HG03025 (cell line): ENCODE measurements around the gene EXD3.
"Not testable (repeated sequence)": the region's sequence is repeated elsewhere in the genome, so short reads cannot be mapped to it uniquely, and the experiment has no call there.

ENCODE experiments used
- ATAC-seq: cut with Tn5 transposase; IDR thresholded peaks from one replicate; pipeline ENCODE4 v1.9.1; 2021; ENCODE audit warnings: mild to moderate bottlenecking, moderate library complexity; ENCODE audit not compliant: unreplicated experiment, low FRiP score

The EXD3 gene

DNA sequence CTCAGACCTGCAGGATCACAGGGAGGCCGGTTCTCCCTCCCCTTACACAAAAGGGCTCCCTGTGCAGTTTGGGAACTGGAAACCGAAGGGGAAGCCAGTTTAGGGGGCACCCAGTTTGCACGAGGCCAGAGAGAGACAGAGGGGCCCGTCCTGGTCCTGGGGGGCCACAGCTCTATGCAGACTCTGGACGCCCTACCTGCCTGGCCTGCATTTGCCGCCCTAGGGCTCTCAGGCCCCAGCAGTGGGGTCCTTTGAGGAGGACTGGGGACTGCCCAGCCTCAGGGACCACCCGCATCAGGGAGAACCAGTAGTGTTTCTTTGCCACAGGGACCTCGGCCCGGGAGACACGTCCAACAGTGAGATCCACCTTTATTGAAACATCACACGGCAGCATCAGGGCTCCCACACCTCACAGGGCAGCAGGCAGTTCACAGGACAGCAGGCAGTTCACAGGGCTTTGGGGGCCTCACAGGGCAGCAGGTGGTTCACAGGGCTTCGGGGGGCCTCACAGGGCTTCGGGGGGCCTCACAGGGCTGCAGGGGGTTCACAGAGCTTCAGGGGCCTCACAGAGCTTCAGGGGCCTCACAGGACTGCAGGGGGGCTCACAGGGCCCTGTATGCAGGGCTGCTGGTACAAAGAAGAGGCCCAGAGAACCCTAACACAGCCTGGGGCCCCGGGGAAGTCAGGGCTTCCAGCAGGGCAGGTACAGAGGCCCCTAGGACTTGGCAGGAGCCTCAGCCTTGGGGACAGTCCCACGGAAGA, 36.8 kb upstream of the EXD3 start:
- ATAC-seq: no peak

GRCh38 chr9:137459152-137459600, 36.2 kb upstream of the EXD3 start, which contains the start of gene NSMF:
Gene NSMF, minus strand, starts transcription at chr9:137459334. Its CDS starts 232 bp downstream, at chr9:137459102.
- peak; percentile 41 for ATAC-seq

DNA sequence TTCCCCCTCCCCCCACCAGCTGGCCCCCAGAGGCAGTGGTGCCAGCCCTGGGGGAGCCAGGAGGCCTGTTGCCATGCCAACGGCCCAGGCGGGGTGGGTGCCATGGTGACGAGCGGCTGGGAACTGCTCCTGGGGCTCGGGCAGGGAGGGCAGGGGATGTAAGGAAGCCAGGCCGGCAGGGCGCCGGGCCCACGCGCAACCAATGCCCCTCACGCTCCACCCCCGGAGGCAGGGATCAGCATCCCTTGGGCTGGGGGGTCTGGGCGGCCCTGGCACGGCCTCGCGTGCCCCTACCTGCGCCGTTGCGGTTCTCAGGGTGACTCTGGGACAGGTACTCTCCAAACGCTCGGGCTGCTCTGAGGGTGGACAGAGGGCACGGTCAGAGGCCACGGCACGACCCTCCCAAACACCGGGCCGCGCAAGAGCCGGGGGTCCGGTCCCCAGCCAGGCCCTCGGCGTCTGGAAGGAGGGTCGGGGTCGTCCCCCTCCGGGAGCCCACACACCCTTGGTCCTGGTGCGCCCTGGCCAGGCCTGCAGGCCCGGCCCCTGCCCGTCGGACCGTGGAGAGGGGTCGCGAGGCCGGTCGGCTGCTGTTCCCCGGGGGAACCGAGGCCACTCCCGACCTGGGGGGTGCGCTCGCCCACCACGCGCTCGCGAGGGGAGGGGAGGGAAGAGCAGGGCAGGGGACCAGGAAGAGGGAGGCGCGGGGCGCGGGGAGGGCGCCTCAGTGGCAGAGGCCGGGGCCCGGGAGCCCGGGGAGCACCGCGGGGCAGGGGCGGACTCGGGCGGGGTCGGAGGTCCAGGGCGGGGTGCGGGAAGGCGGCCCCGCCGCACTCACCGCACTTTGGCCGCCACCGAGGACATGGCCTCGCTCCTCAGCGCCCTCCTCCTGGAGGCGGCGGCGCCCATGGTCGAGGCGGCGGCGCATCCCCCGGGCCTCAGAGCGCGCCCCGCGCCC, 35.5 kb upstream of the EXD3 start:
- peak; percentile 12 for ATAC-seq

- no peak for ATAC-seq
Measured at GRCh38 chr9:137457406-137458193, 34.6 kb upstream of the EXD3 start.

GRCh38 chr9:137456864-137457405, 34.0 kb upstream of the EXD3 start:
- no peak for ATAC-seq

GRCh38 chr9:137456061-137456863, 33.3 kb upstream of the EXD3 start:
- no peak for ATAC-seq

DNA sequence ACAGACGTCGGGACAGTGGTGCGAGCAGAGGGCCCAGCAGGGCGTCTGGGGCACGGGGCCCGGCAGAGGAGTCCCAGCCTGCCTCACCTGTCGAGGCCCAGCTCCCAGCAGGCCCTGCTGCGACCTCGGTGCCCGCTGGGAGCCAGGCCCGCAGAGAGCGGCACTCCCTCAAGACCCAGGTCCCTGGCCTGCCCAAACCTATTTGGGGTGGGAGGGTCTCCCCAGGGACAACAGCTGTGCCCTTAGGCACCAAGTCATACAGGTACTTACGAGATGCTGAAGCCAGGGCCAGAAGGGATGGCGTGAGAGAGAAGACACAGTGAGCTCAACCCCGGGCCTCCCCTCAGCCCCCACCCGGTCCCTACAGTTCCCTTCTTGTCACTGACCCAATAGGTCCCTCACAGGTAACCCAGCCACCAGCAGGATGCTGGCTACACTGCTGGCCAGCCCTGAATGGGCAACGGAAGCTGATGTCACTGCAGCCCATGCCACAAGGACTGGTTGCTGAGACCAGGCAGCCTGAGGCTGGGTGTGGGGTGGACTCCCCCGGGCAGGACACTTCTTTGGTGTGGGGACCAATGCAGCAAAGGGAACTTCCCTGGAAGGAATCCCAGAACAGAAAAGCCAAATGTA, 32.5 kb upstream of the EXD3 start:
- ATAC-seq: no peak

DNA sequence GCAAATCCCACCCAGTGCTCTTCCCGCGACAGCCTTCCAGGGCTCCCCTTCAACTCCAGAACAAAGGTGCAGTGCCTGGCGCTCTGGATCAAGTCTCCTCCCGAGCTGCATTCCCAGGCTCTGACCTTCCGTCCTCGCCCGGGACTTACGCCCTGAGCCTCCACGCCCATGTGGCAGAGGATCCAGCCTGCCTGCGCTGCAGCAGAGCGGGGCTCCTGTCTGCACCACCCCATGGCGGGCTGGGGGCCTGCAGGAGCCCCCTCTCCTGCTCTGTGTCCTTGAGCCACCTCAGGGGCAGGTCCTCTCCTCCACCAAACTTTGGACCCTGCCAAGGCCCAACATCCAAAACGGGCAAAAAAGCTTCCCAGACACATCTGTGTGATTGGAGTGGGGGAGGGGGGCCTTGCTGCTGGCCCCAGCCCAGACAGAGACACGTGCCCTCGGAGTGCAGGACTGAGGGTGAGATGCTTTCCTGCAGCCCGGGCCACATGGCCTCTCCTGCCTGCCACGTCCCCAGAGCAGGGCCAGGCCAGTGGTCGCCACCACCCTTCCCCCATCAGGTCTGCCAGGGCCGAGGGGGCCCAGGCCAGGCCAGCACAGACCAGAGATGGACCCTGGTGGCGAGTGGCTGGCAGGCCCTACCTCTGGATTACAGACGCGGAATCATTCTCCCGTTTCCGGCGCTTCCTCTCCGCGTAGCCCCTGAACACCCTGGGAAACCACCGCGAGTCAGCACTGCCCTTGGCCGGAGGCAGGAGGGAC, 31.8 kb upstream of the EXD3 start:
- ATAC-seq: no peak

GRCh38 chr9:137454145-137454596, 31.2 kb upstream of the EXD3 start:
- no peak for ATAC-seq

DNA sequence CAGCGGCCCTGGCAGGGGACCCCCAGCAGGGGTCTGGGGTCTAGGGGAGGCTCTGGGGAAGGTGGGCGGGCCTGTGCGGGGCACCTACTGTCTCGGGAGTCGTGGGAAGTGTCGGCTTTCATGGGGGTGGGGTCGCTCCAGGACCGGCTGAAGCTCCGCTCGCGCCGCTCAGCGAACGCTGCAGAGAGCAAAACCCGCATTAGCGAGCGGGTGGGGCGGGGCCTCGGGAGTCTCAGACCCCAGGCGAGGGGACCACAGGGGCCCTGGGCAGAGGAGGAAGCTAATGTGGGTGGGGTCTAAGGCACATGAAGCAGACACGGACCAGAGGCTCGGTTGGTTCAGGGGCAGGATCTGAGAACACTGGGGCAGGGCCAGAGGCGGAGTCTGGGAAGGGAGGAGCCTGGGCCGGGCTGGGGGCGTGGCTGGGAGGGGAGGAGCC, 30.7 kb upstream of the EXD3 start:
- no peak for ATAC-seq

DNA sequence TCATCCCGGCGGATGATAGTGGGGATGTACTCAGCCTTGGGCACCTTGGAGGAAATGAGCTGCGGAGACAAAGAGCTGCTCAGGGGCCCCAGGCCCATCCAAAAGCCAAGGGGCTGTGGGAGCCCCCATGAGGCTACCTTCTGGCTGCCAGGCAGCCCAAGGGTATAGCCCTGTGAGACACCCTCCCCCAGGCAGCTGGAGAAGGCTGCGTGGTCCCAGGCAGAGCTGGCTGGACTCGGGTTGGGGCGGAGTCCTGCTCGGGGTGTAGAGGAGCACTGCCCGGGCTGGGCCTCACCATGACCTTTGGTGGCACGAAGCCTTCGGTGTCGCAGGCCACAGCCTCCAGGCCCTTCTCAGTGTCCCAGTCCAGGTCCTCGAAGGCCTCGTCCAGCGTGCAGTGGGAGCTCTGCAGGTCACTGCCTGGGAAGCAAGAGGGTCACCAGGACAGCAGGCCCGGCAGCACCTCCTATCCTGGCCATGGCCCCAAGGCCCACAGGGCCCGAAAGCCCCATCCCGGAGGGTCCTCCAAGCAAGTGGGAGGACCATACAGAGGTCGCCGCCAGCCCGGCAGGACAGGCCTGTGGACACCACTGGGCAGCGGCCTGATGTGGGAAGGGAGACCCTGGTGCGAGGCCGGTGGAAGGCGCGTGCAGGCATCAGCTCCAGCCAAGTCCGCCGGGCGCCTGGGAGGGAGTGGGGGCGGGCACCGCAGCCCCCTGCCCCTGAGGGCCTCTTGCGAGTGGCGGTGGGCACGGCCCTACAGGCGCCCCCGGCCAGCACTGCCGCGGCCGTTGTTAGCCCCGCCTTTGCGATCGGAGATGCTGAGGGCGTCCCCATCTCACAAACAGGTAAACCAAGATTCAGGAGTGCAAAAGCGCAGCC, 30.0 kb upstream of the EXD3 start:
- ATAC-seq: no peak

DNA sequence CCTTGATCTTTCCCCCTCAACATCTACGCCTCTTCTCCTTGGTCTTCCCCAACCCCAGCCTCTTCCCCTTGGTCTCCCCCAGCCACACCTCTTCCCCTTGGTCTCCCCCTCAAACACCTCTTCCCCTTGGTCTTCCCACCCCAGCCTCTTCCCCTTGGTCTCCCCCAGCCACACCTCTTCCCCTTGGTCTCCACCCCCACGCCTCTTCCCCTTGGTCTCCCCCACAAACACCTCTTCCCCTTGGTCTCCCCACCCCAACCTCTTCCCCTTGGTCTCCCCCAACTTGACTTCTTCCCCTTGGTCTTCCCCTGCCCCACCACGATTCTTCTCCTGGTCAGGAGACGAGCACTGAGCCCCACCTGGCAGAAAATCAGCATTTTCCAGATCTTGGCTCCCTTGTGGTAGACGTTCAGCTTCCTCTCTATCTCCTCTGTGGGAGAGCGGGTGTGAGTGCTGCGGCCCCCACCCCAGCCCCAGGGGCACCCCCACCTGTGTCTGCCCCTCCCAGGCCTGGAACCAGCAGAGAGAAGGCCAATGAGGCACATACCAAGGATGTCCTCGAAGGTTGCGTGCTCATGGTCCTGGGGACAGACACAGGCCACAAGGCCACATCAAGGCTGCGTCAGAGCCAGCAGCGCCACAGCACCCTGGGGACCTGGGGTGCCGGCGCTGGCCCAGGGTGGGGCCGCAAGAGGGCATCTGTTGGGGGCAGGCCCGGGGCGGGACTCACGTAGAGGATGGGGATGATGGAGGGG, 29.2 kb upstream of the EXD3 start:
- no peak for ATAC-seq

GRCh38 chr9:137451264-137452005, 28.5 kb upstream of the EXD3 start:
- not testable (repeated sequence) for ATAC-seq

DNA sequence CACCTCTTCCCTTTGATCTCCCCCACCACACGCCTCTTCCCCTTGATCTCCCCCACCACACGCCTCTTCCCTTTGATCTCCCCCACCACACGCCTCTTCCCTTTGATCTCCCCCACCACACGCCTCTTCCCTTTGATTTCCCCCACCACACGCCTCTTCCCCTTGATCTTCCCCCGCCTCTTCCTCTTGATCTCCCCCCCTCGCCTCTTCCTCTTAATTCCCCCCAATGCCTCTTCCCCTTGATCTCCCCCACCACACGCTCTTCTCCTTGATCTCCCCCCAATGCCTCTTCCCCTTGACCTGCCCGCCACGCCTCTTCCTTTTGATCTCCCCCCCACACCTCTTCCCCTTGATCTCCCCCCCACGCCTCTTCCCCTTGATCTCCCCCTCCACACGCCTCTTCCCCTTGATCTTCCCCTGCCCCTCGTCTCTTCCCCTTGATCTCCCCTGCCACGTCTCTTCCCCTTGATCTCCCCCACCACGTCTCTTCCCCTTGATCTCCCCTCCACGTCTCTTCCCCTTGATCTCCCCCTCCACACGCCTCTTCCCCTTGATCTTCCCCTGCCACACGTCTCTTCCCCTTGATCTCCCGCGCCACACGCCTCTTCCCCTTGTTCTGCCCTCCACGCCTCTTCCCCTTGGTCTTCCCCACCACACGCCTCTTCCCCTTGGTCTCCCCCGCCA, 27.7 kb upstream of the EXD3 start:
- ATAC-seq: not testable (repeated sequence)

- ATAC-seq: no peak
Measured at GRCh38 chr9:137449931-137450538, 27.1 kb upstream of the EXD3 start.
